GM19239 (cell line): ENCODE results near the gene BTBD19.
"Not testable (repeated sequence)": the region's sequence is repeated elsewhere in the genome, so short reads cannot be mapped to it uniquely, and the experiment has no call there.

Experiments used
- DNase-seq: peaks from one replicate; pipeline ENCODE4 v3.0.0; 2011; ENCODE audit warnings: low spot score; ENCODE audit not compliant: insufficient read length
- FAIRE-seq: peaks from 2 replicates; lab custom pipeline; 2011; peaks lifted over from hg19 to GRCh38; lab: Jason Lieb, UNC

Gene BTBD19

DNA sequence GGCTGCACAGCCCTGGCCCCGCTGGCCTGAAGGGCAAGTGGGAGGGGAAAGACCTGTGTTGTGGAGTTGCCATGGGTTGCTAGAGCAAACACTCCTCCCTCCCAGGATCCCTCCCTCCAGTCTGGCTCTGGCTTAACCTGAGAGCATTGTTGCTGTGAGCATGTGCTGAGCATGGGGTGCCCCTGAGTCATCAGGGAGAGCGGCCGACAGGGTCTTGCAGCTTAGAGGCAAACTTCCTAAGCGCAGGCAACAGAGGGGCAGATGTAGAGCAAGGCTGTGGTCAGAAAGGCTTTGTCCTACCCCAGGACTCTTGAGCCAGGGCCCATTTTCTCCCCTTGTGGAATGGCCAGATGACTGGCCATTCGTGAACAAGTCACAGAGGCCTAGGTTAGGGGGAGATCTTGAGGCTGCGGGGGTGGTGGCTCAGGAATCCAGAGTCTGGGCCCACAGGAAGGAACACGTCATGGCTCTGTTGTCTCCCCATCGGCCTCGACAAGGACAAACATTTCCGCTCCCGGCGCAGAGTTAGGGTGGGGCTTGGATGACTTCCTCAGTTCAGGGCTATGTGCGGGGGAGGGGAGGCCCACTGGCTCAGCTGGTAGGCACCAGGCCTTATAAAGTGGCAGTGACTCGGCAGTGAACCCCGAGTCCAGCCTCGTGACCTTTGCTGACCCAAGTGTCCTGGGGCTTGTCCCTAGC lies 810 bp upstream of the BTBD19 start:
- peak; percentile 96 for FAIRE-seq
- peak; percentile 77 for DNase-seq

DNA sequence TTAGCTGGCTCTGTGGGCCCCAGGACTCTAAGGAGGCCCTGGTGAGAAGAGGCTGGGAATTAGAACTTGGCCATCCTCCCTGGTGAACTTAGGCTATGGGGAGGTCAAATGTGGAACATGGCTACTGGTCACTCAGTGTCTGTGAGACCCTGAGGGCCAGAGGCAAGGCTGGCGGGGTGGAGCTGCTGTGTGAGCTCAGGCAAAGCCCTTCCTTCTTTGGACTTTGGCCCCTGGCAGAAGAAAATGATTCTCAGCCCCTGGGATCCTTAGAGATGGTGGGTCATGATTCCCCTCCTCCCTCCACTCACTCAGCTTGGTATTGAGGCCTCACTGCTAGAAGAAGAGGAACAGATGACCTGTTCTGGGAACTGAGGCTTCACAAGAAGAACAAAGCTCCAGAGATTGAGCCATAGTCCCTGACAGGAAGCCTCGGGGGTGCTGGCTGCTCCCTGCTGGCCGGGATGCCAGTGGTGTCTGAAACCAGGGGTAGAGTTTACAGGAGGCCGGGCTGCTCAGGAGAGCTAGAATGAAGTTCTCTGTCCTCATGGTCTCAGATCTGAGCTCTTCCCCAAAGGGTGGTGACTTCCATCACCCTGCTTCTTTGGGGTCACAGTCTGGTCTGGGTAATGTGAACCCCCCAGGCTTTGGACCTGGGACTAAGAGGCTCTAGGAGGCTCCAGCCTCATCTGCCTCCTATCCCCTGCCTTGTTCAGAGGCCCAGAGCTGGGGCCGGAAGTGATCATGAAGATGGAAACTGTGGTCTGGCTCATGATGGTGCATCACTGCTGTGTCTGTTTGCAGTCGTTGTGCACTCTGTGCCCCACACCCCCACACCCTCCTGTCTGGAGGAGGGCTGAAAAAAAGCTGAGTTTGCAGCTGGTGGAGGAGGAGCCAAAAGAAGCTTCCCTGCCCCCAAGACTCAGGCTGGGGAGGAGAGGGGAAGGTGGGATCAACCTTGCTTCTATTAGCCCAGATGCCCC lies 905 bp downstream of the BTBD19 start:
- DNase-seq (peak; percentile 82), FAIRE-seq (peak; percentile 97)

DNA sequence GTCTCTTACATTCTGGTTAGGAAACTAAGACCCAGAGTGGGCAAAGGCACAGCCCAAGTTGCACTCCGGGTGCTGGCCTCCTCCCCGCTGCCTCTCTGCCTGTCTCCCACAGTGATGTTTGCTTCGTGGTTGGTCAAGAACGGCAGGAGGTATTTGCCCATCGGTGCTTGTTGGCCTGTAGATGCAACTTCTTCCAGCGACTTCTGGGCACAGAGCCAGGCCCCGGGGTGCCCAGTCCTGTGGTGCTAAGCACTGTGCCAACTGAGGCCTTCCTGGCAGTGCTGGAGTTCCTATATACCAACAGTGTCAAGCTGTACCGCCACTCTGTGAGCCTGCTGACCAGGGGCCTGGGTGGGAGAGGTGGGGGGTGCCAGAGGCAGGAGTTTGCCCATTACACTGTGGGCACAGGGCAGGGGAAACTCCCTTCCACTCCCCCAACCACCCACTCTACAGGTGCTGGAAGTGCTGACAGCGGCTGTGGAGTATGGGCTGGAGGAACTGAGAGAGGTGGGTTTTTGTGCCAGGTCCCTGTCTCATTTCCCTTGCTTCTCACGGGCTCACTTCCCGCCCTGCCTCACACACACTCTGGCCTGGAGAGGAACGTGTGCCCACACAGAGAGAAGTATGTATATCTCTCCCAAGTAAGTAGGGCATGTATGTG lies 1.9 kb downstream of the BTBD19 start:
- FAIRE-seq: peak; percentile 84
- no peak for DNase-seq

DNA sequence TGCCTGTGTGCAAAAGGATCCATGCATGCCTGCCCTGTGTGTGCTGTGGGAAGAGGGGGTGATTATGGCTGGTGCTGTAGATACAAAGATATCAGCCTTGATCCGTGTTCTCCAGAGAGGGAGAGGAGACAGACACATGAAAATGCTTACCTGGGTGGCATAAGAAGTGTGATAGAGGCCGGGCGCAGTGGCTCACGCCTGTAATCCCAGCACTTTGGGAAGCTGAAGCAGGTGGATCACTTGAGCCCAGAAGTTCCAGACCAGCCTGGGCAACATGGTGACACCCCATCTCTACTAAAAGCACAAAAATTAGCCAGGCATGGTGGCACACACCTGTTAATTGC lies 2.4 kb downstream of the BTBD19 start:
- peak; percentile 8 for FAIRE-seq

DNA sequence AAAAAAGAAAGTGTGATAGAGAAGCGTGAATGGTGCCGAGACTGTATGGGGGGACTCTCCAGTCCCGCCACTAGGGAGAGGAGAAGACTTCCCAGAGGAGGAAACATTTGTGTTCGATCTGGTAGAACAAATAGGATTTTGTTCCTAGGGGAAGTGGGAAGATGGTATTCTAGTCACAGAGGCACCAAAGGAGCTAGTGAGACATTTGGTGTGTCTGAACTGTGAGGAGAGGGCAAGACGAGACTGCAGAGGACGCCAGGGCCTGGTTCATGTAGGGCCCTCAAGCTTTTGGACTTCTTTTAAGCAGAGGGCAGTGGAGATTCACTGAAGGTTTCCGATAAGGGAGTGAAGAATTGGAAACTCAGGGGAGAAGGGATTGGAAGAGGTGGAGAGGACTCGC lies 2.9 kb downstream of the BTBD19 start:
- no peak for DNase-seq
- FAIRE-seq: no peak

More for the DNA sequence above, 2.4 kb downstream of the BTBD19 start:
- not testable (repeated sequence) for DNase-seq

DNA sequence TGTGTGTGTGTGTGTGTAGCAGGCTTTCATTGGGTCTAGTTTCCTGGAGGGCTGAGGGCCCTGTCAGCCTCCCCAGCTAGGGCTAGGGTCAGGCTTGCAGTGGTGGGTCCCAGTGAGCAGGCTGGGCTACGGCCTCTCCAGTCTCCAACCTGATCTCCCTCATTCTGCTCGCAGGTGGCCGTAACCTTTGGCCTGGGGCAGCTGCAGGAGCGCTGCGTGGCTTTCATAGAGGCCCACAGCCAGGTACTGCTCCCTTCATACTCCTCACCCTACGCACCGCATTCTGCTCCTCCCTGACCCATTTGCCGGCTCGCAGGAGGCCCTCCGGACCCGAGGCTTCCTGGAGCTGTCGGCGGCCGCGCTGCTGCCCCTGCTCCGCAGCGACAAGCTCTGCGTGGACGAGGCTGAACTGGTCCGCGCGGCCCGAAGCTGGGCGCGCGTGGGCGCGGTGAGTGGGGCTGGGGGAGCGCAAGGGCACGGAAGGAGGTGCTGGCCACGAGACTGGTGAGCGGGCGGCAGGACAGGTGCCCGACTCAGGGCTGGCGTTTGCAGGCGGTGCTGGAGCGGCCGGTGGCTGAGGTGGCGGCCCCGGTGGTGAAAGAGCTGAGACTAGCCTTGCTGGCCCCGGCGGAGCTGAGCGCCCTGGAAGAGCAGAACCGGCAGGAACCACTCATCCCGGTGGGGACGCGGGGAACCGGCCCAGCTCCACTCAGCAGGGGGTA lies 4.7 kb downstream of the BTBD19 start:
- no peak for FAIRE-seq
- no peak for DNase-seq

DNA sequence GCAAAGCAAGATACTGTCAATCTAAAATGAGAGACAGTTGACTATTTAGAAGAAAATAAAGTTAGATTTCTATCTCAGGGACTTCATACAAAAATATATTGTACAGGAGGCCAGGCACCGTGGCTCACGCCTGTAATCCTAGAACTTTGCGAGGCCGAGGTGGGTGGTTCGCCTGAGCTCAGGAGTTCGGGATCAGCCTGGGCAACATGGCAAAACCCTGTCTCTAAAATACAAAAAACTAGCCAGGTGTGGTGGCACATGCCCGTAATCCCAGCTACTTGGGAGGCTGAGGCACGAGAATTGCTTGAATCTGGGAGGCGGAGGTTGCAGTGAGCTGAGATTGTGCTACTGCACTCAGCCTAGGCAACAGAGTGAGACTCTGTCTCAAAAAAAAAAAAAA lies 7.6 kb downstream of the BTBD19 start:
- FAIRE-seq, DNase-seq: not testable (repeated sequence)

DNA sequence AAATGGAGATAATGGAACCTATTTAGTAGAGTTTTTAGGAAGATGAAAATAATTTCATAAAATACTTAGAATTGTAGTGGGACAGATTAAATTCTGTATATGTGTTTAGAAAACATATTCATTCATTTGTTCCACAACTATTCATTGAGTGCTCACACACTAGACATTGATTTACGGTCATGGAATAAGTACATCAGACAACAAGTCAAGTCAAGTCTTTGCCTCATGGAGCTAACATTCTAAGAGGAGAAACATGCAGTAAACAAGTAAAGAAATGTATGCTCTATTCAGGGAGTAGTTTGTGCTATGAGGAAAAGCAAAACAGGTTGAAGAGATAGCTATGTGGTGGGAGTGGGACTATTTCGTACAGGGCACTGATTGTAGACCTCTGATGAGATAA lies 9.0 kb downstream of the BTBD19 start:
- no peak for DNase-seq
- no peak for FAIRE-seq

DNA sequence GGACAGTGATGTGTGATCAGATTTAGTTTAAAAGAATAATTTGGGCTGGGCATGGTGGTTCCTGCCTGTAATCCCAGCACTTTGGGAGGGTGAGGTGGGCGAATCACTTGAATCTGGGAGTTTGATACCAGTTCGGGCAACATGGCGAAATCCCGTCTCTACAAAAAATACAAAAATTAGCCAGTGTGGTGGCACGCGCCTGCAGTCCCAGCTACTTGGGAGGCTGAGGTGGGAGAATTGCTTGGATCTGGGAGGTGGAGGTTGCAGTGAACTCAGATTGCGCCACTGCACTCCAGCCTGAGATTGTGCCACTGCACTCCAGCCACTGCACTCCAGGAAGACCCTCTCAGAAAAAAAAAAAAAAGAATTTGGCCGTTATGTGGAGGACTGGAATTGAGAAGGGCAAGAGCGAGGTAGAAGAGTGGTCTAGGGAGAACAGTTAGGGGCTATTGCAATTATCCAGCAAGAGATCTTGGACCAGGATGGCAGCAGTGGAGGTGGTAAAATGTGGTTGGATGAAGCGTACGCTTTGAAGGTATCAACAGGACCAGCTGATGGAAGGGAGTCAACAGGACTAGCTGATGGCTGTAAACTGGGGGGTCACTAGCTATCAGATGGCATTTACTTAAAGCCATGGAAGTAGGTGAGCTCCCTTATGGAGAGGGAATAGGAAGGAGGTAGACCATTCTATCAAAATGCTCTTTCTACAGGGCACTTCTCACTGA lies 9.6 kb downstream of the BTBD19 start:
- no peak for DNase-seq
- no peak for FAIRE-seq

DNA sequence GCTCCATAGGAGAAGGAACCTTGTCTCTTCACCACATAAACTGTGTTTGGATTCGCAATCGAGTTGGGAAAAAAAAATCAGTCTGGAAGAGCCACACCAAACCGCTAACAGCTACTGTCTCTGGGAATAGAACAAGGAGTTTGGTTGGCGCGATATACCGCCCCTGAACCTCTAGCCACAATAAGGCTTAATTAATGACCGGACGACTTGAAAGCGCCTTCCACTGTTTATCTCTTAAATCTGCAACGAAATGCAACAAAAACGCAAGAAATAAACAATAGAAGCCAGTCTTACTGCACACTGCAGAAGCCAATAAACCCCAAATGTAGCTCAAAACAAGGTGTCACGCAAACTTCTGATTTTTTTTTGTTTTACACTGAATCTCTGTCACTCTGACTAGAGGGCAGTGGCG lies 10.9 kb downstream of the BTBD19 start:
- FAIRE-seq: no peak
- no peak for DNase-seq

DNA sequence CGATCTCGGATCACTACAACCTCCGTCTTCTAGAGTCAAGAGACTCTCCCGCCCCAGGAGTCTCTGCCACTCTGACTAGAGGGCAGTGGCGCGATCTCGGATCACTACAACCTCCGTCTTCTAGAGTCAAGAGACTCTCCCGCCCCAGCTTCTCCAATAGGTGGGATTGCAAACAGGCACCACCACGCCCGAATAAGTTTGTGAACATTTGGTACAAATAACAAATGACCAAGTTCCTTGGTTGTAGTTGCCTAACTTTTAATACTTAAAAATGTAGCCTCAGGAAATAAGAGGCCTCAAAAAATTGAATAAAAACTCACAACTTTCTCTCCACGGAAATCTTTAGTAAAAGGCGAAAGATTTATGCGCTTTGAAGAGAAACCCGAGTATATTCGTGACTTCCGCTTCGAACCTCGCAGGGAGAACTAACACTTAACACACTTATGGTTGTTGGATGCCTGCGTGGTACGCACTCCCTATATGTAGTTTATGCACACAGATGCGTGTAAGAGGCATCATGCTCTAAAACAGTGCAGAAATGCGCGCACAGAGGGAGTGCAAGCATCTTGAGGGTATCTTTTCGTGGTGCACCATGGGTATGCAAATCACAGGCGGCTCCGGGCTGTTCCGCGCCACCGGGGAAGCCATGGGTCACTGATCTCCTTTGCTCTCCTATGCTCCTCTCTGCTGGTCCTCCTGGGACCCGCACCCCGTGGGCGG lies 11.4 kb downstream of the BTBD19 start:
- FAIRE-seq (peak; percentile 100), DNase-seq (peak; percentile 88)

DNA sequence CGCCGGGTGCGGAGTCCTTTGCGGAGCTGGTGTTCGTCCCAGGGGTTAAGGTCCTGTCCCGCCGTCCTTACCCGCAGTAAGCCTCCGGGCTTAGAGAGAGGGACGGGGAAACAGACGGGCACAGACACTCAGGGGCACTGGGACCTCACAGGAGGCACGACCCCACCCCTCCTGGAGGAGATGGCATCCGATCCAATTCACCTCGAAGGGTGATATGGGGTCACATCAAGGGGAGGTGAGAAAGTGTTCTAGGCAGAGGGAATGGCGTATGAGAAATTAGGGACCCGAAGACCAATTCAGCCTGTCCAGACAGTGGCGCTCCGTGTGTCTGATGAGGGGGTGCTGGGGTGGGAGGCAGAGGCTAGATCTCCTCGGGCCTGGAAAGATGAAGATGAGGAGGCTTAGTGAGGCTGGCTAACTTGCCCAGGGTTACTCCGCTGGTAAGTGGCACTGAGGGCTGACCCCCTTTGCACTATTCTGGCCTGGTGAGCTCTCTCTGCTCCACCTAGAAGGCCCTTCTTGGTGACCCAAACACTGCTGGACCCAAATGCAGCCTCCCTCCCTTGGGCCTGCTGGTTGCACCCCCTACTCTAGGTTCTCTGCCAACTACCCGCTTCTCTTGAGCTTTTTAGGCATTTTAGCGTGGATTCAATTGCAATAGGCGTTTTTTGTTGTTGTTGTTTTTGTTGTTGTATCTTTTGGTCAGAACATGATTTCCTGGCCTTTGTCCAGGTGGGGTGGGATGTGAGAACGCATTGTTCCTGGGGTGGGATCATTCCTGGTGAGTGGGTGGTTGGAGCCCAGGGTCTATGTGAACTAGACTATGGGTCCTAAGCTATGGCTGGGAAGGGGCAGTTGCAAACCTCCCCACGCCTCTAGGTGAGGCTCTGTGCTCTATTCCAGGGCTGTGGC lies 12.3 kb downstream of the BTBD19 start:
- DNase-seq: no peak
- FAIRE-seq: no peak

DNA sequence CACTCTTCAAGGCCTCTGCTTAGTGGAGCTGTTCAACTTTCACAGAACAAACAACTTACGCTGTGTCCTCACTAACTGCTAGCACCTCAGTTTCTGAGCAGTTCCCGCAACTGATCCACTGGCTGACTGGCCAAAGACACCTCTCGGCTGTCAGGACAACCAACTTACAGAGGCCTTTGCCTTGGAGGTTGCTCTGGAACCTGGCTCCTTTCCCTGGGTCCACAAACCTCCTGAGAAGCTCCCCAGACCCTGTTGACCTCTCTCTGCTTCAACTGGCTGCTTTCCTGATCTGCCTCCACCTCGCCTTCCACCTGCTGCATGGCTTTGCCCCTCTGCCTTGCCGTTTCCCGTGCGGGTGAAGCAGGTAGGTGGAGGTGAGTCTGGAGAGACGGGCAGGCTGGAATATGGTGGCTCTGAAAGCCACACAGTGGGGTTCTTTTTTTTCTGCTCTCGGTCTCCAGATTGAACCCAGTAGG lies 13.0 kb downstream of the BTBD19 start:
- FAIRE-seq (no peak), DNase-seq (no peak)

DNA sequence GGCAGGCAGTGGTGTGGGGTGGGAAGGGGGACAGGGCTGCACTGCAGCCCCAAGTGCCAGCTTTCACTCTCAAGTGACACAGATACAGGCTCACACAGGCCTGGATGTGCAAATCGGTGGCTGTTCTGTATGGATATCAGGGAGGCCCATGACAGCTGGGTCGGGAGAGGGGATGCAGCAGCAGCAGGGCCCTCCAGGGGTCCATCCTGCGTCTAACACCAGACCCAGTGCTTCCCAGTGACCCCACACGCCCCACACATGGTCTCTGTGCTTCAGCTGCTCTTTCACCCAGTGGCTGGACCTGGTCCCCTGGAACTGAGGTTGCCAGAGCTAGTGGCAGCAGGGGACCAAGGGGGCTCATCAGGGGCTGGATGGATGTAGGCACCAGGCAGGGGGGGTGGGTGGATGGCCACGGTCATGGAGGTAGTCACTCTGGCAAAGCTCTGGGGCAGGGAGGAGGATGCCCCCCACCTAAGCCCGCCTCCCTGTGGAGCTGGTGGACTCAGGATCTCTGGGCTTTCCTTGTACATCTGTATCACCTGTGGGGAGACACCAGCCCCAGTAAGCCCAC lies 13.9 kb downstream of the BTBD19 start:
- DNase-seq (no peak), FAIRE-seq (no peak)

DNA sequence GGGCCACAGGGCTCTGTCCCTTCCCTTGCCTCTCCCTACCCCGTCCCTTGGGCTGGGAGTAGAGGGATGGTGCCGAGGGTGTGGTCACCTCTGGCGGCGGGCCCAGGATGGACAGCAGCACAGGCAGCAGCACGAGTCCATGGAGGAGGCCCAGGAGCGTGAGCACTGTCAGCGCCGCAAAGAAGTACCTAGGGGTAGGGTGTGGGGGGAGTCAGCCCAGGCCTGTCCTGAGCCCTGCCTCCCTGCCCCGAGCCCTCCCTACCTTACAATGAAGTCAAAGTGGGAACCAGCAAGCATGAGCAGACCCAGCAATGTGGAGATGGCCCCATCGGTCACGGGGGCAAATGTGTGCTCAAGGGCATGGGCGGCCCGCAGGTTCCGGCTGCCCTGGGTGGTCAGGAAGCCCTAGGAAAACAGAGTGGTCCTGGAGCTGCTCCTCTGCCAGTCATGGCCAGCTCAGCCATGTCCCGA lies 14.7 kb downstream of the BTBD19 start:
- FAIRE-seq: no peak
- DNase-seq: no peak

DNA sequence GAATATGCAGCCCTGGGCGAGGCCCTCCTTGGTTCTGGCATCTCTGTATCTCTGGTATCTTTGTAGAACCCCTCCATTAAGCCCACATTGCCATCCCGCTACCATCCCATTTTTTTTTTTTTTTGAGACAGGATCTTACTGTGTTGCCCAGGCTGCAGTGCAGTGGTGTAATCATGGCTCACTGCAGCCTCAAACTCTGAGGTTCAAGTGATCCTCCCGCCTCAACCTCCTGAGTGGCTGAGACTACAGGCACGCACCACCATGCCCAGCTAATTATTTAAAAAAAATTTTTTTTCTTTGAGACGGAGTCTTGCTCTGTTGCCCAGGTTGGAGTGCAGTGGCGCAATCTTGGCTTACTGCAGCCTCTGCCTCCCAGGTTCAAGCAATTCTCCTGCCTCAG lies 16.1 kb downstream of the BTBD19 start:
- not testable (repeated sequence) for FAIRE-seq, DNase-seq
